GM23248 (cell line): ENCODE data around the gene LMF1.

Experiments used
- EZH2 ChIP-seq: fragments of 200-600 bp; sonication (generic); IDR thresholded peaks from 2 replicates; pipeline ENCODE4 v1.6.1; 2018; ENCODE audit warnings: antibody characterized with exemption, mild to moderate bottlenecking; ENCODE audit not compliant: insufficient read depth, poor library complexity, severe bottlenecking
- EZH2phosphoT487 ChIP-seq: fragments of 200-600 bp; sonication (generic); IDR thresholded peaks from 2 replicates; pipeline ENCODE4 v1.6.1; 2018; ENCODE audit warnings: antibody characterized with exemption, moderate library complexity, mild to moderate bottlenecking, low read depth; ENCODE audit not compliant: insufficient read depth

- TF ChIP-seq EZH2, result no peak
- TF ChIP-seq EZH2phosphoT487, result no peak
Observed at GRCh38 chr16:1018447-1019198, 47.8 kb upstream of the LMF1 start.
